ENCODE data around the gene SMCO2.

SMCO2 gene

DNA sequence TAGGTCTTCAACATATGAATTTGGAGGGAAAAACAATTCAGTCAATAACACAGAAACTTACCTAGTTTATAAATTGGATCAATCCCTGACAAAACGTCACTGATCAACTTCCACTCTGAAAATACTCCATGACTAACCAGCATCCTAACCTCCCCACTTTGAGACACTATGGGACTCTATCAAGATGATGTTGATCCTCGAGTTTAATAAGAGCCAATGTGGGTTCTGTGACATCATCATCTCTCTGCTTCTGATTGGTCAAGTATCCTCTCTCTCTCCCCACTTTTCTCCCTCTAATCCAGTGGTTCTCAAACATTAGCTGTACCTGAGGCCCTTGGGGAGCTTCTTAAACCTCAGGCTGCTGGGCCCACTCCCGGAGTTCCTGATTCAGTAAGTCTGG lies at the start of gene SMCO2:
Gene SMCO2, plus strand, starts transcription at position 301 of the 400 bp plus-strand sequence. CDS start 23,896 bp downstream, outside the sequence.
- DNase-seq: no peak

DNA sequence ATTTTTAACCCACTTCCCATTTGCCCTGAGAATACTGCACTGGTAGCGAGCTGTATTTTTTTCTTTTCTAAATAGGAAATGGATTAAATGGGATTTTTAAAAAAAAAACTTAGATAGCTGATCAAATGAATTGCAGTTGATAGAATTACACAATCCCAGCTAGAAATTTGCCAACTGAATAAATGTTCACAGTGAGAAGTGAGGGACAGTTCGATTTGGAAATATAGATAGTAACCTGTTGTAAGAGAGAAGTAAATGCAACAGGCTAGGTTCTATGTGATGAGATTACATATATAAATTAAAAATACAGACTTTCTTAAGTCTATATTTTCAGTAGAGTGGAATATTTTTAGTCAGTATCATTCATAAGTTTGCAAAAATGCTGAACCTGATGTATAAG lies 48.1 kb upstream of the SMCO2 start:
- DNase-seq: no peak

DNA sequence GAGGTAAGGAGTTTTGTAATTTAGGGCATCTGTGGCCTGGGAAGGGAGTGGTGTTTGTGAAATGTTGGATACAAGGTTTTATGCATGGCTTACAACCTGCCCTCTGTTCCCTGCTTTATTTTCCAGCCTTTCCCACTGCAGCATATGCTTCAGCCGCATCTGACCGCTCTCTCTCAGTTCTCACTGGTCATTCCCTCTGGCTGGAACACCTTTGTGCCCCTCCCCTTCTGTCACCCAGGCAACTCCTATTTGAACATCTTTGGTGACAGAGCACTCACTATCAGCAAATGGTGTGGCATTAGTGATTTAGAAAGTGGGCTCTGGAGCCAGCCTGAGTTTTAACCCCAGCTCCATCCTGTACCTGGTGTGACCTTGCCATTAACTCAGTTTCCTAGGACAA lies 47.5 kb upstream of the SMCO2 start:
- no peak for DNase-seq

DNA sequence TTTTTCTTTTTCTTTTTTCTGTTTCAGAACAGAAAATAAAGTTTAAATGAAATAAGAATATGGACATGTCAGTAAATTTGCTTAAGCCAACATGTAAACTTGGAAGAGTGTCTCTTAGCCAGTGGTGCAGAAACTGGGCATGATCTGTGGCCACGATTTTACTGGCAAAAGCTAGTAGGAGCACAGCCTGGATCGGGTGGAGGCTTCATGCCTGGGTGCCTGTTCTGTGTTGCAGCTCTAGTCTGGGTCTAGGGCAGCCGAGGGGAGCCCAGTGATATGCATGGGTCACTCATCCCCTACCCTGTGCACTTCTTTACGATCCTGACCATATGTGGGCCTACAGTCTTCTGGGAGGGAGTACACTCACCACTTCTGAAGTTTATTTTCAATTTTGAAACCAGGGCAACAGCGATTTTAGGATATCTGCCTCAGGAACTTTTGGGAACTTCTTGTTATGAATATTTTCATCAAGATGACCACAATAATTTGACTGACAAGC lies 45.6 kb upstream of the SMCO2 start:
- DNase-seq: no peak

DNA sequence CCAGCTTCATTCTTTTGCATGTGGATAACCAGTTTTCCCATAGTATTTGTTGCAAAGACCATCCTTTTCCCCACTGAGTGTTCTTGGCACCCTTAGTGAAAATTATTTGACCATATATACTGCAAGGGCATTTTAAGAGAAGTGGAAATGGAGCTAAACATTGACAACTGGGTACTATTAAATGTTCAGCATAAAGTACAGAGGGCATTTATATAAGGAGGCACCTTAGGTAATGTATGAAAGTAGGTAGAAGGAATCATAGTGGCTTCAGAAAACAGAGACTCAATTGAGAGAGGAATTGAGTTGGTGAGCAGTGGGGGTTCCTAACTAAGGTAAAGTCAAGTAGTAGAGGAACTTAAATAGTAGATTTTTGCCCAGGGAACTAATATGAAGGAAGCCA lies 34.5 kb upstream of the SMCO2 start:
- no peak for DNase-seq

DNA sequence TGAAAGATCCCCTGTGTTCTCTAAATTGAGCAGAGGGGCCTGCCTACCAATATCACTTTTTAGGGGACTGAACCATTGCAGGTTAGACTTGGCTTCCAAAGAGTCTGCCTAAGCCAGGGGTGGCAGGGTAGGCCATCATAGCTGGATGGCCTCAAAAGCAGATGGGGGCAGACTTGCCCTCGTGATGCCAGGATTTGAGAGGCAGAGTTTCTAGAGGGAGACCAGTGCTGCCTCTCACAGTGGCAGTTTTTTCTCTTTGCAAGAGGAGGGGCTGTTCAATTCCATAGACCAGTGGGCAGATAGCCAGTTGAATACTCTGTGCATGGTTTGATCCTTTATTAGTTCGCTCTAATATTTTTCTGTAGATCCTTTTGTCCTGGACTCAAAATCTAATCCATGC lies 23.8 kb upstream of the SMCO2 start:
- DNase-seq: no peak

DNA sequence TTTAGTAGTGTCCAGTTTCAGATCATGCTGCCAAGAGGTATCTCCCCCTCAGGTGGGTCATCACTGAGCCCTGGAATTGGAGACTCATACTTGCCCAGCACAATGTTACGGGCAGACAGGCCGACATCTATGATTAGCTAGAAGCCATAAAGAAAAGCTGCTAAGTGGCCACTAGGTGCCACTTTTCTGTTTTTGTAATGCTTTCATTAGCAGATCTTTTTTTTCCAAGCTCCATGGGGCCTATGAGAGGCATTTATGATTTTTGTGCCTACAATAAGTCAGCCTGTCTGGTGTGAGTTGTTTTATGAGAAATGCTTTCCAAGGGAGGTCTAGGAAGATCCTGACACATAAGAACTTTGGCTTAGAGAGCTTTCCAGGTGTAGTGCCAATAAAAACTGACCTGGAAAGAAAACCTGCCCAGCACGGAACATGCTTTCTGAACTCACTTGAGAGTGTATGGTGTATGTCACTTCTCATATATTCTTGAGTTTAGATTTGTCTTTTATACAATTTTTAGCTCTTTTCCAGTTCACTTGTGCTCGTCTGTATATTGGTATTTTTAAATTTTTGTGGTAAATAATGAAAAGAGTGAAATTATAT lies 21.8 kb upstream of the SMCO2 start:
- no peak for DNase-seq

DNA sequence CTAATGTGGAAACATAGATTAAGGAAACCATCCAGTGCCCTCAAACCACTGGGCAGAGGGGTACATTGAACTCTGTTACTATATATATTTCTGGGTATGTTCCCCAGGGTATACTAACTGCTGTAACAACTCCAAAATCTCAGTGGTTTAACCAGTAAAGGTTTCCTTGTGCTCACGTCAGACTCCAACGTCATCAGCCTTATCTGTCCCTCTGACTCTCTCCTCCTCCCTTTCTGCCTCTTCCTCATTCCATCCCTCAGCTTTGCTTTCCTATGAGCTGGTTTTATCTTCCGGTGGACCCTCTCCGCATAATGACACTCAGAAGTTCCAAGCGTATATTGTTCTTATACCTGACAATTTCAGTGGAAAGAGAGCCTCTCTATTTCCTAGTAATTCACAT lies 21.2 kb upstream of the SMCO2 start:
- no peak for DNase-seq

DNA sequence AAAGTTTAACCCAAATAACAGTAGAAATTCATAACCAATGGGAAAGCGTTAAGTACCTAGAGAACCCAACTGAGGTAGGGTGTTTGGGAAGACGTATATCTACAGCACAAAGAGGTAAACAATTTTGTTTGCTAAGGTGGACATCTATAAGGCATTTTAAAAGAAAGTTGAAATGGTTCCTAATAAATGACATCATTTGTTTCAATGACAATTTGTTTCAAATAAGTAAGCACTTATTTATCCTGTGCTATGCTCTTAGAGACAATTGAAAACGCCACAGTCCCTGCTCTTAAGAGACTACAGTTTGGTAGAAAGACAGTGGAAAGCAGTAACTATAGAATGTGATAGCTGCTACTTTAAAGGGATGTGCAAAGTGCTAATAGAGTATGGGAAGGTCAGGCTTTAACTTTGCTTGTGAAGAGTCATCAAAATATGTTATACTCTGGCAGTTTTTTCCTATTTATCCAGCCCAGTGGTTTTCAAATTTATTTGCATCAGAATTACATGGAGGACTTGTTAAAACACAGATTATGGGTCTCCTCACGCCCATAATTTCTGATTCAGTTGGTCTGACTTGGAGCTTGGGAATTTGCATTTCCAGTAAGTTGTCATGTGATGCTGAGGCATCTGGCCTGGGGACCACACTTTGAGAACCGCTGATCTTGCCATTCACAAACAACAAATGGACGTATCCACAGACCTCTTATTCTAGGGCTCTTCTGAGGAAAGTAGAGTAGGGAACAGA lies 19.6 kb upstream of the SMCO2 start:
- no peak for DNase-seq

DNA sequence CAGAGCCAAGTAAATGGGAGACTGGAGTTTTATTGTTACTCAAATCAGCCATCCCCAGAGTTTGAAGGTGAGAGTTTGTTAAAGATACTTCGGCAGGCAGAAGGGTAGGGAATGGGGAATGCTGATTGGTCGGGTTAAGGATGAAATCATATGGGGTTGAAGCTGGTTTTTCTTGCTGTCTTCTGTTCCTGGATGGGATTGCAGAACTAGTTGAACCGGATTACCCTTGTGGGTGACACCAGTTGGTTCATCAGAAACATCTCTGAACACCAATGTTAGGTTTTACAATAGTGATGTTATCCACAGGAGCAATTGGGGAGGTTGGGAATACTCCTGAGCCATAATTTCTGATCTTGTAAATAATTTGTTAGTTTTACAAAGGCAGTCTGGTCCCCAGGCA lies 18.7 kb upstream of the SMCO2 start:
- no peak for DNase-seq

DNA sequence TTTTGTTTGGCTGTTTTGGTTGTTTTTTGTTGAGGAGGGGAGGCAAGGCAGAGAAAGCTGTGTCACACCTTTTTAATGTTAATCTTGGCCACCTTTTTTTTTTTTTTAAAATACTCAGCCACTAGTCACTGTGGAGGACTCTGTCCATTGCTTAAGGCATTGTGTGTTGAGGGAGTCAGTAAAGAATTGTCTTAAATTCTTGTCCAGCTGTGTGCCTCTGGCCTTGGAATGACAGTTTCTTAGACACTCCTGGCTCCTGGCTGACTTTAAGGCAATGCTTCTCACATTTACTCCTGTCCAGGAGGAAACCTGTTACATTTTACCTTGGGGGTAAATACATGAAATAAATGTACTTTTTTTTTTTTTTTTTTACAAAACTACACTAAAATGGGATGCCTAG lies 18.1 kb upstream of the SMCO2 start:
- DNase-seq: no peak

DNA sequence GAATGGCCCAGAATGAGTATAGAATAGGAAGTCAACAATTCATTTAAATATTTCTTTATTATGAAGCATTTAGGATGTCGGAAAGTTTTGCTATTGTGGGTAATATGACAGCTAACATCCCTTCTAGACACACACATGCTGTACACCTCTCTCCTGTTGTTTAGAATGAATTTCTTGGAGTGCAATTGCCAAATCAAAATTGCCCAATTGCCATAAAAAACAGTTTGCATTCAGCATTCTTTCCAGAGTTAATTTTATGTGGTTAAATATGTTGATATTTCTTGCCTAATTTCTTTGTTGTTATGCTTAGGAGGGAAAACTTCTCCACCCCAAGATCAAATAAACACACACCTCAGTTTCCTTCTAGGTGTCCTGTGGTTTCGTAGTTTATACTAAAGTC lies 16.9 kb upstream of the SMCO2 start:
- DNase-seq: no peak

DNA sequence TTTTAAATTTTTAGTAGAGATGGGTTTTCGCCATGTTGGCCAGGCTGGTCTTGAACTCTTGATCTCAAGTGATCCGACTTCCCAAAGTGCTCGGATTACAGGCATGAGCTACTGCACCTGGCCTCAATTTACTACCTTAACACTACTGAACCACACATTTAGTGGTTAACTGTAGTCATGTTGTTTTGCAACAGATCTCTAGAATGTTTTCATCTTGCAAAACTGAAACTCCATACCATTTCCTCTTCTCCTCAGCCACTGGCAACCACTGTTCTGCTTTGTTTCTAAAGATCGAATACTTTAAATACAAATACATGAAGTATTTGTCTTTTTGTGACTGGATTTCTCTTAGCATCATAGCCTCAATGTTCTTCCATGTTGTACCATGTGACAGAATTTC lies 15.4 kb upstream of the SMCO2 start:
- DNase-seq: no peak

DNA sequence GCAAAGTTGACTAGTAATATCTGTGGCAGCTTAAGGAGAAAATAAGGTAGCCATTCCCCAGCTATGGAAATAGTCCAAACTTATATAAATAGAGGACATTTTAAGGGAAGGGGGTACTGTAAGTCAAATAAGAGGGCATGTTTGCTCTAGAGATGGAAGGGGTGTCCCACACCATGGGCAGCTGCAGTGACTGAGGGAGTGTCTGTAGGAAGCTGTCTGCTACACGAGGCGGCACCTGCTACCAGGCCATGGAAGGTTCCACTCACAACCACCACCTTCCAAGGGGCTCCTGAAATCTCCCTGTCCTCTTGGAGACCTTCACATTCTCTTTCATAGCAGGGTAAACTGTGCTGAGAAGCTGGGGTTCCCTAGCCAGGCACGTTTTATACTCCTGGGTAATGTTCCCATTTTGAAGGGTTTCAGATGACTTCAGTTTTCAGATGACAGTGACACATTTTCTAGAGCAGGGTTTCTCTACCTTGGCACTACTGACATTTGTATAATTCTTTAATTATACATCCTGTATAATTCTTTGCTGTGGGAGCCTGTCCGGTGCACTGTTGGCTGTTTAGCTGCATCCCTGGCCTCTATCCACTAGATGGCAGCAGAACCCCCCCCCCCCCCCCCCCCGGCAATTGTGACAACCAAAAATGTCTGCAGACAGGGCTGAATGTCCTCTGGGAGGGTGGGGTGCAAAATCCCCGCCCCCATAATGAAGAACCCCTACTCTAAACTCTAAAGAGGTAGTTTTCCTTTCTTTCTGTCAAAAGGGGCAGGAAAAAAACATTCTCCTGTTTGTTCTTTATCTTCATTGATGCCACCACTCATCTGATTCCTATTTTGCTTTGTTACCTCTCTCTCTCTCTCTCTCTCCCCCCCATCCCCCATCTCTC lies 11.6 kb upstream of the SMCO2 start:
- DNase-seq: peak; percentile 2

DNA sequence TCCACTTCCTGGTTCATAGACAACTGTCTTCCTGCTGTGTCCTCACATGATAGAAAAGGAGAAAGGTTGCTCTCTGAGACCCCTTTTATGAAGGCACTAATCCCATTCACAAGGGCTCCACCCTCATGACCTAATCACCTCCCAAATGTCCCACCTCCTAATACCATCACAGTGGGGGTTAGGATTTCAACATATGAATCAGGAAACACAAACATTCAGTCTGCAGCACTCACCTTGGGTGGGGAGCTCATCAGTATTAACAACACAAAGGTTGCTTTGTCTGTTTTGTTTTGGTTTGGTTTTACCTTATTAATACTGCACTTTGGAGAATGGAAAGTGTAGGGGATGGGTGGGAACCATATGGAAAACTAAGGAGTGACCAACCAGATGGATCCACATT lies 10.5 kb upstream of the SMCO2 start:
- DNase-seq: no peak

DNA sequence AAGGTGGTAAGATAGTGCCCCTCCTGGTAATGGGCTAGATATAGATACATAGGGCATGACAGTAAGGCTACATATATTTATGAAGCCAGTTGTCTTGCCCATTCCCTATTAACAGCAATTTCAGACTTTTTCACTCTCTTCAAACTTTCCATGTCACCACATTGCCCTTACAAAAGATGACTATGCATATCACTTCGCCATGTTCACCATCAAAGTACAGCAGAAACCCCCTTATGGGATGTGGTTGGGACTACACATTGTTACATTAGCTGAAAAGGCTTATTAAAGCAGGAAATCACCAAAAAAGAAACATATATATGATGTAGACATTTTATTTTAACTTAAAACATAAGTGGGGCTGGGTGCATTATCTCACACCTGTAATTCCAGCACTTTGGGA lies 9.8 kb upstream of the SMCO2 start:
- no peak for DNase-seq

DNA sequence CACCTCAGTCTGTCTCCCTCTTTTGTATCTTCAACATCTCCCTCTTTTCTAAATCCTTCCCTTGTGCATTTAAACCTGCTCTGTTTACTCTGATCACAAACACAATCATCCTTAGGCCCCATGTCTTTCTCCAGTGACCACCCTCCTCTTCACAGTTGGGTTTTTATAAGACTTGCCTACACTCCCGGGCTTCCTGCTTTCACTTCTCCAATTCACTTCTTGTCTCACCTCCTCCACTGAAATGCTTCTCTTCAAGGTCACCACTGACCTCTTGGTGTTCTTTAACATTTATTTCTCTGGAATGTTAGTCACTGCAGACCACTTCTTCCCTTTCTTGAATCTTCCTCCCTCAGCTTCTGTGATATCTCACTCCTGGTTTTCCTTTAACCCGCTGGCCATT lies 8.7 kb upstream of the SMCO2 start:
- DNase-seq: no peak

DNA sequence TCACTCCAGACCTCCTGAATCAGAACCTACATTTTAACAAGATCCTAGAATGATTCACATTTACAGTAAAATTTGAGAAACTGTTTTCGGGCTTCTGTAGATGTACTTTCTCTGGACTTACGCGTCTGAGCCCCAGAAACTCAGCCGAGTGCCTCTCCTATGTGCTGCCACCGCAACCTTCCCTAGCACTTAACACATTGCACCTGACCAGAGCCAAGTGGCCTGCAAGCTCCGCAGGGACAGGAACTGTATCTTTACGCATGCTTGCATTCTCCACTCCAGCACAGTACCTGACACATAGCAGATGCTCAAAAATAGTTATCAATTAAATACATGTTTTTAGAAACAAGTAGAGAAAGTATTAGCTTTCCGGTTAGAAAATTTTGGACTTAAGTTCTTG lies 1.2 kb downstream of the SMCO2 start:
- no peak for DNase-seq

DNA sequence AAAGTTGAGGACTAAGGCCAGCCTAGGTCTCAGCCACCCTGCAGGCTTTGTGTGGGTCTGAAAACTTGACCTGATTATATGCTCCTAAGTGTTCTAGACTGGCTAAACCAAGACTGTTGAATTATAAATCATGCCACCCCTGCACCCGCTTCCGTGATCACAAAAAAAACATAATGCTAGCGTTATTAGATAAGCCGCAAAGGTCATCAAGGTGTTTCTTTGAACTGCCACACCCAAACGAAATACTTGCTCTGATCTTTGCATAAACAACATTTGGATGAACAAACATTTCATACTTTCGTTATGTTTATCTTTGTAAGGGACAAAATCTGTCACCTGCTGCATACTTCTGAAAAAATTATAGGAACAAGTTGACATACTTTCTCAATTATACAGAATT lies 2.5 kb downstream of the SMCO2 start:
- DNase-seq: no peak

DNA sequence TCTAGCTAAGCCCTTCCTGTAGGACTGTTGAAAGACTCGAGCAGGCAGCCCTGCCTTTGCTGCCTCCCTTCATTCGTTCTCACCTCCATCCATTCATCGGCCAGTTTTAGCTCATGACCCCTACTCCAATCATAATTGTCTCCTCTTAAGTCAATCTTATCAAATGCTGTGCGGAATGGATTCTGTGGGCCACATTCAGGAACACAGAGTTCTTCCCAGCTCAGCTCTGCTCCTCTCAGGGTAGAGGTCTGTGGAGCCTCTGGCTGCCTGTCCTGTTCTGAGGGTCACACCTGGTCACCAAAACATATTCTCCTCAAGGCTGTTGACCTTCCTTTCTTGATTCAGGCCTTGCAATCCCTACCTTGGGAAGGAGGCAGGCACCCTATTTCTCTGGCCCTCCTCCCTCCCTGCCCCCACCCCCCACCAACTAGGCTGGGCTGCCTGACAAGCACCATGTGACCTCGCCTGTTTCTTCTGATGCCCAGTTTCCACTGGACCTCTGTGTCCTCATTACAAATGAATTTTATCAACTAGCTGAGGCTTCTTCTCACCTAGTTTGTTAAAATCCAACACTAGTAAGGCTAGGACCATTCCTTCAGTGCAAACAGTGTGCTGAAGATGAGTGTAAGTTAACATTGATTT lies 3.5 kb downstream of the SMCO2 start:
- DNase-seq: no peak

DNA sequence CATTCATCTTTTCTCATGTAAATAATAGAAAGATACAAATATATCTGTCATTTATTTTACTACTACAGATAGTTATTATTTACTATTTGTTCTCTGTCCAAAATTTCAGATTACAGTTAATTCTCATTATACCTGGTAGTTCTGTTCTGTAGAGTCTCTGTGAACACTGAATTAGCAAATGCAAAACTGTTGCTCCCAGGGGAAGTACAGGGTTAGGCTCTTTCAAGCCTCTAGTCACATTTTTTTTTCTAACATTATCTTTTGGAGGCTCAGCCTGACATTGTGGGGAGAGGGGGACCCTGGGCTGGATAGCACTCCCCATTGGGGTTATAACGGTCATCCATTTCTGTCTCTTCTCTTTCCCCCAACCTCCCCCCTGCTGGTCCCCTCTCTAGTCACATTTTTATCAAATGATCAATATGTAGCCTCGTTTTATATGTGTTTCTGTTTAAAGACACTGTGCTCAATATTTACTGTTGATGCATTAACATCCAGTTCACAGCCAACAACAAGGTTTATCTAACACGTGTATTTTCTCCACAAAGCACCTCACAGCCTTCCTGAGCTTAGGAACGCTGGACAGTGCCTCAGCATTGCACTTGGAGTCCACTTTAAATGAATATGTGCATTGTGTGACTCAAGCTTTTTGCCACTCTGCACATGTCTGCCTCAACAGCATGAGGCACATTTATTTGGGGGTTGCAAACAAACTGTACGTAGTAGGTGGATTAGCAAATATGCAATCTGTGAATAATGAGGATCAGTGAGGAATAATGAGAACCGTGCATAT lies 4.7 kb downstream of the SMCO2 start:
- no peak for DNase-seq

DNA sequence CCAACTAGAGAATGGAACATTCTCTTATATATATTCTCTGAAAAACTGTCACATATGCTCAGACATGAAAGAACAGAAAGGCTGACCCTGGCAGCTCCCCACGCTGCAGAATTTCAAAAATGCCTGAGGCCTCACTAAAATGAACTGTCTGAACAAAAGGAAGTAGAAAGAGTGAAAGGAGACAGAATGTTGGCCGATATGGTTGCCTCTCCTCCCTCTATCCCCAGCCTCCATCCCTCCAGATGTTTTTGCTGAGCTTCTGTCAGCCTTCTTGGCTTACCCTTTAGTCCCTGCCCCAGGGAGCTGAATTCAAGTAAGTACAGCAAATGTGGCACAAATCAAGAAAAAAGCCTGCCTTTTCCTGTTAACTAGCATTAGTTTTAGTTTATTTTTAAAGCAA lies 6.9 kb downstream of the SMCO2 start:
- no peak for DNase-seq
